ENCODE measurements around the gene LGALSL. TPM values are rescaled to one million over a fixed set of nuclear protein-coding genes. Genes with fewer than 3 reads are reported as not detected.

Gene LGALSL
- total RNA-seq, 2 experiments from 2014 or later = 3.2 to 4.5 TPM

- no peak overlapping the region for H2AFZ ChIP-seq (ENCODE audit: low read length)
- no peaks in the 10 kb centered on the region for H3K9me3 ChIP-seq (ENCODE audit: low read length)
- TF ChIP-seq CTCF (conservative IDR thresholded peaks at IDR 0.05; ENCODE audit: low read length) (no peak), EZH2phosphoT487 (IDR thresholded peaks at IDR 0.05; ENCODE audit: borderline replicate concordance, low read depth, low read length) (no peak)
- no peak overlapping the region for H3K4me3 ChIP-seq (ENCODE audit: low read depth, low read length, poor library complexity, severe bottlenecking)
- no peaks in the 10 kb centered on the region for H3K9me2 ChIP-seq (ENCODE audit: insufficient read depth, low read length)
- peaks cover 14% of the 10 kb centered on the region for H3K4me1 ChIP-seq (ENCODE audit: insufficient read depth, low read length, poor library complexity, severe bottlenecking)
- no peaks in the 10 kb centered on the region for H3K36me3 ChIP-seq (ENCODE audit: insufficient read depth, low read length)
- no peaks in the 10 kb centered on the region for H4K20me1 ChIP-seq (ENCODE audit: insufficient read depth, low read length)
- POLR2A ChIA-PET = no interaction called here
- BruUV-seq (replicated peaks) = no TSS peak
- intact Hi-C loops (cut with micrococcal nuclease; ENCODE audit: unreplicated experiment) = no loop called here
- H3K4me2 ChIP-seq (ENCODE audit: low read length) = no peak overlapping the region
- DNase-seq (ENCODE audit: low spot score) = no peak
- H3K27ac ChIP-seq (ENCODE audit: low read depth, low read length, poor library complexity, severe bottlenecking) = no peak overlapping the region
- no peaks in the 10 kb centered on the region for H3K79me2 ChIP-seq (ENCODE audit: insufficient read depth, low read depth, low read length)
- CTCF ChIA-PET (ENCODE audit: unreplicated experiment) = interaction anchor here (0.6 to 1.0 kb wide), 2 partner anchors 18 kb away, joined by 3 read pairs; no protein-coding TSS in a partner anchor
Observed at GRCh38 chr2:64470766-64471295, 16.9 kb downstream of the LGALSL start.

- Histone ChIP-seq H3K36me3 (ENCODE audit: insufficient read depth, low read length) (no peaks in the 10 kb centered on the region), H3K4me1 (ENCODE audit: insufficient read depth, low read length, poor library complexity, severe bottlenecking) (peaks cover 14% of the 10 kb centered on the region), H3K4me3 (ENCODE audit: low read depth, low read length, poor library complexity, severe bottlenecking) (no peak overlapping the region), H3K79me2 (ENCODE audit: insufficient read depth, low read depth, low read length) (no peaks in the 10 kb centered on the region), H3K9me2 (ENCODE audit: insufficient read depth, low read length) (no peaks in the 10 kb centered on the region), H3K27ac (ENCODE audit: low read depth, low read length, poor library complexity, severe bottlenecking) (no peak overlapping the region), H3K4me2 (ENCODE audit: low read length) (no peak overlapping the region), H4K20me1 (ENCODE audit: insufficient read depth, low read length) (no peaks in the 10 kb centered on the region), H3K9me3 (ENCODE audit: low read length) (no peaks in the 10 kb centered on the region), H2AFZ (ENCODE audit: low read length) (no peak overlapping the region)
- ChIA-PET CTCF (ENCODE audit: unreplicated experiment) (interaction anchor here (0.5 kb wide), 1 partner anchor 516 kb away, joined by 3 read pairs; no protein-coding TSS in a partner anchor), POLR2A (no interaction called here)
- TF ChIP-seq CTCF (conservative IDR thresholded peaks at IDR 0.05; ENCODE audit: low read length) (no peak), EZH2phosphoT487 (IDR thresholded peaks at IDR 0.05; ENCODE audit: borderline replicate concordance, low read depth, low read length) (no peak)
- BruUV-seq (replicated peaks) = no TSS peak
- intact Hi-C loops (cut with micrococcal nuclease; ENCODE audit: unreplicated experiment) = no loop called here
- DNase-seq (ENCODE audit: low spot score) = no peak
Observed at GRCh38 chr2:64471600-64471999, 17.6 kb downstream of the LGALSL start.

GRCh38 chr2:64472881-64473280 lies 18.9 kb downstream of the LGALSL start:
- H3K9me3 ChIP-seq (ENCODE audit: low read length) = no peaks in the 10 kb centered on the region
- no peaks in the 10 kb centered on the region for H4K20me1 ChIP-seq (ENCODE audit: insufficient read depth, low read length)
- H3K4me2 ChIP-seq (ENCODE audit: low read length) = no peak overlapping the region
- no peak for DNase-seq (ENCODE audit: low spot score)
- H3K79me2 ChIP-seq (ENCODE audit: insufficient read depth, low read depth, low read length) = no peaks in the 10 kb centered on the region
- CTCF ChIA-PET (ENCODE audit: unreplicated experiment) = interaction anchor here (0.7 kb wide), 1 partner anchor 10 kb away, joined by 4 read pairs; no protein-coding TSS in a partner anchor
- no peaks in the 10 kb centered on the region for H3K9me2 ChIP-seq (ENCODE audit: insufficient read depth, low read length)
- no peak overlapping the region for H3K4me3 ChIP-seq (ENCODE audit: low read depth, low read length, poor library complexity, severe bottlenecking)
- peaks cover 14% of the 10 kb centered on the region for H3K4me1 ChIP-seq (ENCODE audit: insufficient read depth, low read length, poor library complexity, severe bottlenecking)
- POLR2A ChIA-PET = interaction anchor here (0.6 kb wide), 1 partner anchor 316 kb away, joined by 3 read pairs; no protein-coding TSS in a partner anchor
- TF ChIP-seq EZH2phosphoT487 (IDR thresholded peaks at IDR 0.05; ENCODE audit: borderline replicate concordance, low read depth, low read length) = no peak
- no peak for TF ChIP-seq CTCF (conservative IDR thresholded peaks at IDR 0.05; ENCODE audit: low read length)
- no peaks in the 10 kb centered on the region for H3K36me3 ChIP-seq (ENCODE audit: insufficient read depth, low read length)
- H3K27ac ChIP-seq (ENCODE audit: low read depth, low read length, poor library complexity, severe bottlenecking) = no peak overlapping the region
- no TSS peak for BruUV-seq (replicated peaks)
- no peak overlapping the region for H2AFZ ChIP-seq (ENCODE audit: low read length)
- intact Hi-C loops (cut with micrococcal nuclease; ENCODE audit: unreplicated experiment) = no loop called here

Measured in OCI-LY7 (cell line).